NCI-H2171 treated with DMSO at 0.1 percent for 48 hours (cell line): ENCODE data around the gene EPB41L5.
A peak's percentile ranks its signal among the peaks of the same experiment; 100 is the strongest.
"Not testable (repeated sequence)": the region's sequence is repeated elsewhere in the genome, so short reads cannot be mapped to it uniquely, and the experiment has no call there.

Source experiments
- DNase-seq: peaks from one replicate; lab custom pipeline; 2025; lab: John Stamatoyannopoulos, UW

The EPB41L5 gene

GRCh38 chr2:120012771-120013596 lies at the start of gene EPB41L5:
Gene EPB41L5 (plus strand): TSS chr2:120013077. CDS start chr2:120019085, 6,008 bp downstream.
- peak; percentile 93 for DNase-seq

DNA sequence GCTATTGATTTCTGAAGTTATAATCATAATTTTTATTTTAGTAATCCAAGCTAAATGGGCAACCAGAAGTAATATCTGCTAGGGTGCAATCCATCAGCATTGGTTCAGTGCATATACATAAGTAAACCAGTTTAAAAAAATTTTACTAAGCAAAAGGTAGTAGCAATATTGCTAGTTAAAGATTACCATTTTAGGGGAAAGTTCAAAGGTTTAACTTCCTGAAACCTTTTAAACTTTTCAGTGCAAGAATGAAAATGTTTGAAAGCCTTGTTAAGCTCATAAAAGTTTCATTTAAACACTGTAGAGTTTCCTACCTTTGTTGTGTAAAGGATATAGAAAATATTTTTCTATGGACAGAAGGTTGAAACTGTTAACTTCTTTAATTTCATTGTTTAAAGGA lies 31.0 kb upstream of the EPB41L5 start:
- DNase-seq, result no peak

DNA sequence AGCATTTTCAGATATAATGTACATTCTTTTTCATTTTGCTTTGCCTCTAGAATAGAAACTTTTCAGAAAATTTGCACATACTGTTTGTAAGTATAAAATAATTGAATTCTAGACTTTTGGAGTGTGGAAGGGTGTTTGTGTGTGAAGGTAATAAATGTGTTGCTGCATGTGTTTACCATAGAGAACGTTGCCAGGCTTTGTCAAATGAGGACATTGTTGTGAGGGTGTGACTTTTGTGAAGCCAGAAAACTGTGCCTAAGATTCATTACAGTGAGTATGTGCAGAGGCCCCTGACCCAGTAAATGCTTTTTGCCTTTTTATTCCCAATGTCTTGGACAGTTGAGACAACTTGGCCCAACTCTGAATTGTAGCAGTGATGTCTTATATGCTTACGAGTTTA lies 30.4 kb upstream of the EPB41L5 start:
- no peak for DNase-seq

DNA sequence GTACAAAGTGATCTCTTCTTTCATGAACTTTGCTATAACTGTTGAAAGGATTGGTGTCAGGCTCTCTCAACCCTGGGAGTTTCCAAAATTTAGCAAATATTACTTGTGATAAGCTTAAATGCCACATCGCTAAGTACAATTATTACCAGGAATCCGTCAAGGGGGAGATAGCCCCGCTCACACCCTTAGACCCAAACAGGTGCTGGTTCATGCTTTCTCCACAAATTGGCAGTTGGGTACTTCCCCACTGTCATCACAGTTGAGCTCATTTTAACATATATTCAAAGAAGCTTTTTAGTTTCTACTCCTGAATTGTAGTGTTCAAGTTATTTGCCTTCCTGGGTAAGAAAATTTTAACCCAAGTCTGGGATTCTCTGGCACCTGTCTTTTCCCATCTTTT lies 29.8 kb upstream of the EPB41L5 start:
- no peak for DNase-seq

DNA sequence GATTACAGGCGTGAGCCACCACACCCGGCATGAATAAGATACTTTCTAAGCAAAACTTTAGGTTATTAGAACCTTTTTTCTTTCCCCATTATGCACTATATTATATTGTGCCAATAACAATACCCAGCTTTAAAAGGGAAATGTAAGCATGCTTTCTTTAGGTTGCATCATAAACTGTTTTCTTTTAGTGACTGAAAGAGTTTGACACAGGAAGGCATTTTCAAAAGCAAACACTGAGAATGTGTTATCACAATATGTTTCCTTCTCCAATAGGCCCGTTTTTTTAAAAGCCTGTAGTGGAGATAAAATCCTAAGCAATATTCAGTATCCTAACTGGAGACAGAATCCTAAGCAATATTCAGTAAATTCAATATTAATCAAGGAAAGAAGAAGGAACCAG lies 16.7 kb upstream of the EPB41L5 start:
- DNase-seq, result no peak

- not testable (repeated sequence) for DNase-seq
Observed at GRCh38 chr2:119996896-119997891, 15.7 kb upstream of the EPB41L5 start.

GRCh38 chr2:120001471-120001870 lies 11.4 kb upstream of the EPB41L5 start:
- DNase-seq, result no peak

DNA sequence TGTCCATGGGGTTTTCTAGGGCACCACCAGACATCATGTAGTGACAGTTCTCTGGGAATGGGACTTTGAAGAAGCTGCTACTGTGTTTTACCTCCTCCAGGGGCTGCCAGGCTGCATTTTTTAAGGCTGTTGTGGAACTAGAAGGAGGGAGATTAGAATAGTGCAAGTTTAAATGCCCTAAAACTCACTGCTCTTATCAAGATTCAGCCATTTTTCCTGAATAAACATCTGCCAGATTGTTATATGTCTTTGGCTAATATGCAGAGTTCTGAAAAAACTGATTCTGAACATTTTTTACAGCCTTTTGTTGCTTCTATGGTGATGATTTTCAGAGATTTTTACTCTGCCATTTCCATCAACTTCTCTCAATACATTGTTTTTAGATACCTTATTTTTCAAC lies 8.6 kb upstream of the EPB41L5 start:
- no peak for DNase-seq

DNA sequence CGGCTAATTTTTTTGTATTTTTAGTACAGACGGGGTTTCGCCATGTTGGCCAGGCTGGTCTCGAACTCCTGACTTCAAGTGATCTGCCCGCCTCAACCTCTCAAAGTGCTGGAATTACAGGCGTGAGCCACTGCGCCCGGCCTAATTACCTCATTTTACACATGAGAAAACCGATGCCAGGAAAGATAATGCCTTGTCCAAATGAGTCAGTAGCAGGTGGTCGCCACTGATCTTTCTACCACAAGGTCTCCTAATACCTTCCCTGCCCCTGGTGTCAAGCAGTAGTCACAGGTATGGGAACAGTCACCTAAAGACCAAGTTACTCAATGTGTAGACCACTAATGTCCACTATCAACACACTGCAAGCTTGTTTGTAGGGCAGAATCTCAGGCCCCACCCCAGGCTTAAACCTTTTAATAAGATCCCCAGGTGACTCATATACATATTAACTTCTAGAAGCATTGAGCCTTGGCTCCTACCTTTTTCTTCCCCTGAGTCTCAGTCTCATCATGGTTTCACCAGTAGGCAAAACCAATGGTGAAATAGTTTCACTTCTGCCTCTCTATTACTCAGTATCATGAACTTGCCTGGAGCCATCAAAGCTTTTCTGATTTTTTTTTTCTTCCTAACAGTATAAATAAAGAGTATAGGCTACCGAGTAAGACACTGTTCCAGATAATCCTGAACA lies 6.9 kb upstream of the EPB41L5 start:
- DNase-seq, result no peak

DNA sequence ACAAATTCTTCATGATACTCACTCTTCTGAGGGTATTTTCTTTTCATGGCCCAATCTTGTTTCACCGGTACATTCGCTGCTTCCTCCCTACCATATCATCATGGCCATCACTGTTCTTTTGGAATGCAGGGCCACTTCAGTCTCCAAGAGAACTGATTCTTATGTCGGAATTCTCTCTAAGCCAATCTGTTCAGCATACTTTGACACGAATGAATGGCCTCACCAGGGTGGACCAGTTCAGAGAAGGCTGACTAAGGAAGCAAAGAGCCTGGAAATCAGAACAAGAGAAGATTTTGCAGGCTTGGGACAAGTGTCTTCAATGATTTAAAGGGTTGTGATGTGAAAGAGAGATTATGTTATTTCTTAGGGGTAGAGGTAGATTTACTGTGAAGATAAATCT lies 5.0 kb upstream of the EPB41L5 start:
- no peak for DNase-seq

GRCh38 chr2:120012363-120012762 lies 514 bp upstream of the EPB41L5 start:
- DNase-seq, result no peak

GRCh38 chr2:120013597-120014223 lies 833 bp downstream of the EPB41L5 start:
- DNase-seq, result peak; percentile 59

- peak; percentile 79 for DNase-seq
Observed at GRCh38 chr2:120014226-120014980, 1.5 kb downstream of the EPB41L5 start.

- DNase-seq, result no peak
Observed at GRCh38 chr2:120016800-120017199, 3.9 kb downstream of the EPB41L5 start.

GRCh38 chr2:120017201-120017600 lies 4.3 kb downstream of the EPB41L5 start:
- DNase-seq, result no peak

DNA sequence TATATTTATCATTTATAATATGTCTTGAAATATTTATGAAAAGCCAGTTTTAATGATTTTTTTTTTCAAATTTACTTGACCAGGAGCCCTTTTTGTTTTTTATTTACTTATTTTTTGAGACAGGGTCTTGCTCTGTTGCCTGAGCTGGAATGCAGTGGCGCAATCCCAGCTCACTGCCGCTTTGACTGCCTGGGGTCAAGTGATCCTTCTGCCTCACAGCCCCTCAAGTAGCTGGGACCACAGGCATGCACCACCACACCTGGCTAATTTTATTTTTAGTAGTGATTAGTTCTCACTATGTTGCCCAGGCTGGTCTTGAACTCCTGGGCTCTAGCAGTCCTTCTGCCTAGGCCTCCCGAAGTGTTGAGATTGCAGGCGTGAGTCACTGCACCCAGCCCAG lies 5.7 kb downstream of the EPB41L5 start:
- DNase-seq, result no peak

DNA sequence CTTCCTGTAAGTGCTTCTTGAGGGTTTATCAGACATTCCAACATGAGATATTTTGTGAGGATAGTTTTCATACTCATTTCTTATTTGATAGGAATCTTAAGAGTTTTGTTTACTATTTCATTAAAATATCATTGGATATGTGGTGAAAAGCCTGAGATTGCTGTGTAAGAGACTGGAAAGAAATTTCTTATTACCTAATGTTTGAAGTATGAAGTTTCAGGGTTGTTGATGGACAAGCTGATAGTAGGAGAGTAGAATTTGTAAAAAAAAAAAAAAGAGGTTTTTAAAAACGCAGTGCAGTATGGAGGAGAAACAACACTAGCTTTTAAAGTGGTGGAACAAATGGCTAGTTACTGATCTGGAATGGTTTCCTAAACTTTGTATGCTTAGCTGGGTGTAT lies 7.7 kb downstream of the EPB41L5 start:
- no peak for DNase-seq

GRCh38 chr2:120022505-120022904 lies 9.6 kb downstream of the EPB41L5 start:
- DNase-seq, result not testable (repeated sequence)

- no peak for DNase-seq
Observed at GRCh38 chr2:120026890-120027289, 14.0 kb downstream of the EPB41L5 start.

DNA sequence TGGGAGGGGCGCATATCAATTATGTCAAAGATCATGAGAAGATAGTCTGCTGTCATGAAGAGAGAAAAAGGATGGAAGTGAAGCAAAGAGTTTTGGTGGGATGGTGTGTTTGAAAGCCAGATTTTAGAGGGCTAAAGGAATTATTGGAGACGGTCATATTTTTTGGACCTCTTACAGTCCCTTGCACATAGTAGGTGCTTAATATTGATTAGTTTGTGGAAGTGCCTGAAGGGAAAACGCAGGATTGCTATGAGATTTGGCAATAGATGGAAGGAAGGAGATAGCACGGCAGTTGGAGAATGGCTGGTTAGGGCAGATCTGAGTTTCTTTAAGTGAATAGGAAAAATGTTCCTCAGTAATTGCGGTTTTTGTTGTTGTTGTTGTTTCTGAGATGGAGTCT lies 15.9 kb downstream of the EPB41L5 start:
- DNase-seq, result no peak
